Fibroblast of lung (primary cell): ENCODE data around the gene SCGB3A1. TPM values are rescaled to one million over a fixed set of nuclear protein-coding genes. Genes with fewer than 3 reads are reported as not detected.

Source experiments
- DNase-seq, 2 donors: peaks; one replicate each; pipeline versions ENCODE4 v3.0.0 to v3.0.0-alpha.2; 2010; ENCODE audit warnings: low read depth in 2 of 2
- H2AFZ ChIP-seq: 2 replicates; pipeline ENCODE4 v1.5.1; 2012; ENCODE audit warnings: low read length, control low read depth, inconsistent platforms
- H3K27ac ChIP-seq: 2 replicates; pipeline ENCODE4 v1.5.1; 2011; ENCODE audit warnings: low read length, control low read depth; ENCODE audit not compliant: insufficient read depth
- H3K27me3 ChIP-seq: 2 replicates; pipeline ENCODE4 v1.5.1; 2011; ENCODE audit warnings: mild to moderate bottlenecking, low read length; ENCODE audit not compliant: control insufficient read depth, insufficient read depth
- H3K36me3 ChIP-seq: 2 replicates; pipeline ENCODE4 v1.5.1; 2011; ENCODE audit warnings: low read length; ENCODE audit not compliant: control insufficient read depth, insufficient read depth
- H3K4me1 ChIP-seq: 2 replicates; pipeline ENCODE4 v1.5.1; 2011; ENCODE audit warnings: low read length; ENCODE audit not compliant: control insufficient read depth, insufficient read depth; ENCODE audit errors: extremely low read depth
- H3K4me2 ChIP-seq: 2 replicates; pipeline ENCODE4 v1.5.1; 2011; ENCODE audit warnings: low read length, control low read depth; ENCODE audit not compliant: insufficient read depth; ENCODE audit errors: extremely low read depth
- H3K4me3 ChIP-seq, 4 experiments: fragments of 200-600 bp in 1 of 4; sonication (generic) in 1 of 4; replicated peaks in 1 of 4; 2 replicates each; pipeline ENCODE4 v1.5.1; 2011 to 2016; ENCODE audit warnings: low read length in 4 of 4, low read depth in 3 of 4, mild to moderate bottlenecking in 3 of 4, control low read depth in 2 of 4, inconsistent platforms in 1 of 4, mixed read lengths in 1 of 4; ENCODE audit not compliant: insufficient read depth in 1 of 4; ENCODE audit errors: control extremely low read depth in 1 of 4
- H3K79me2 ChIP-seq: 2 replicates; pipeline ENCODE4 v1.5.1; 2012; ENCODE audit warnings: mild to moderate bottlenecking, low read length, inconsistent platforms; ENCODE audit not compliant: control insufficient read depth, insufficient read depth
- H3K9ac ChIP-seq: 2 replicates; pipeline ENCODE4 v1.5.1; 2011; ENCODE audit warnings: mild to moderate bottlenecking, low read length, control low read depth; ENCODE audit not compliant: insufficient read depth
- H3K9me3 ChIP-seq: 2 replicates; pipeline ENCODE4 v1.5.1; 2012; ENCODE audit warnings: low read depth, low read length; ENCODE audit not compliant: control insufficient read depth, insufficient read depth
- H4K20me1 ChIP-seq: 2 replicates; pipeline ENCODE4 v1.5.1; 2011; ENCODE audit warnings: low read length; ENCODE audit not compliant: control insufficient read depth, insufficient read depth; ENCODE audit errors: extremely low read depth
- CTCF ChIP-seq, 2 donors: IDR thresholded peaks in 1 of 2; conservative IDR thresholded peaks in 1 of 2; 1 replicate in 1 of 2; 2 replicates in 1 of 2; pipeline ENCODE4 v1.5.1; 2011 to 2012; ENCODE audit warnings: low read length in 2 of 2, control low read depth in 1 of 2, inconsistent platforms in 1 of 2, low read depth in 1 of 2, mild to moderate bottlenecking in 1 of 2
- EZH2 ChIP-seq: IDR thresholded peaks from 2 replicates; pipeline ENCODE4 v1.5.1; 2012; ENCODE audit warnings: low read length, control low read depth, mild to moderate bottlenecking; ENCODE audit errors: missing control alignments
- polyA plus RNA-seq, 2 donors: library from polyadenylated mRNA; depleted of rRNA in 1 of 2; stranded (reverse) in 1 of 2; unstranded in 1 of 2; fragments of >200 nt; gene quantifications; 2 replicates each; pipeline ENCODE4 v1.2.1, GENCODE V29; 2011 to 2012; ENCODE audit warnings: missing spikeins in 1 of 2
- total RNA-seq: library from RNA; depleted of rRNA; stranded (reverse); fragments of >200 nt; gene quantifications from 2 replicates; pipeline ENCODE4 v1.2.1, GENCODE V29; 2014

The SCGB3A1 gene
- total and polyA plus RNA-seq, 2 donors (not counting 1 experiment from before 2014, with no cell fraction given) = not detected

- H2AFZ ChIP-seq = no peak overlapping the region
- no peak for DNase-seq
- H3K27me3 ChIP-seq = peaks cover 5% of the 10 kb centered on the region
- no peaks in the 10 kb centered on the region for H3K9me3 ChIP-seq
- H3K4me1 ChIP-seq = no peaks in the 10 kb centered on the region
- no peak overlapping the region for H3K4me3 ChIP-seq
- no peaks in the 10 kb centered on the region for H4K20me1 ChIP-seq
- TF ChIP-seq CTCF (conservative IDR thresholded peaks at IDR 0.05 in 1 of 2, IDR thresholded peaks at IDR 0.05 in 1 of 2; ENCODE audit: low read depth in 1 of 2, low read length in 2 of 2) = no peak
- TF ChIP-seq EZH2 = no peak
- H3K36me3 ChIP-seq = no peaks in the 10 kb centered on the region
- H3K27ac ChIP-seq = no peak overlapping the region
- H3K4me2 ChIP-seq = no peak overlapping the region
- H3K79me2 ChIP-seq = no peaks in the 10 kb centered on the region
- H3K9ac ChIP-seq = no peak overlapping the region
Measured at GRCh38 chr5:180583738-180584137, 7.6 kb downstream of the SCGB3A1 start.

GRCh38 chr5:180580681-180581080 lies 10.6 kb downstream of the SCGB3A1 start:
- Histone ChIP-seq H3K4me3 (no peak overlapping the region), H3K4me1 (no peaks in the 10 kb centered on the region), H3K36me3 (no peaks in the 10 kb centered on the region), H3K79me2 (no peaks in the 10 kb centered on the region), H2AFZ (no peak overlapping the region), H4K20me1 (no peaks in the 10 kb centered on the region), H3K9me3 (no peaks in the 10 kb centered on the region), H3K27ac (no peak overlapping the region), H3K9ac (no peak overlapping the region), H3K27me3 (no peaks in the 10 kb centered on the region), H3K4me2 (no peak overlapping the region)
- DNase-seq = no peak
- TF ChIP-seq EZH2 = no peak
- no peak for TF ChIP-seq CTCF (conservative IDR thresholded peaks at IDR 0.05 in 1 of 2, IDR thresholded peaks at IDR 0.05 in 1 of 2; ENCODE audit: low read depth in 1 of 2, low read length in 2 of 2)

- Histone ChIP-seq H3K79me2 (no peaks in the 10 kb centered on the region), H3K4me2 (no peak overlapping the region), H3K4me3 (no peak overlapping the region), H4K20me1 (no peaks in the 10 kb centered on the region), H3K27me3 (no peaks in the 10 kb centered on the region), H3K36me3 (peaks cover 1% of the 10 kb centered on the region), H3K4me1 (no peaks in the 10 kb centered on the region), H2AFZ (no peak overlapping the region), H3K27ac (no peak overlapping the region), H3K9ac (no peak overlapping the region), H3K9me3 (no peaks in the 10 kb centered on the region)
- DNase-seq = no peak
- no peak for TF ChIP-seq CTCF (conservative IDR thresholded peaks at IDR 0.05 in 1 of 2, IDR thresholded peaks at IDR 0.05 in 1 of 2; ENCODE audit: low read depth in 1 of 2, low read length in 2 of 2)
Measured at GRCh38 chr5:180575571-180575970, 15.7 kb downstream of the SCGB3A1 start.
